Suprapubic skin (tissue), 4 donors: ENCODE results near the gene LASP1NB.

ENCODE experiments used
- POLR2A ChIP-seq, 2 donors: fragments of 450-650 bp; IDR thresholded peaks; one replicate each; pipeline ENCODE4 v1.6.1; 2017; ENCODE audit warnings: antibody characterized with exemption in 2 of 2, mild to moderate bottlenecking in 2 of 2, moderate library complexity in 2 of 2
- POLR2AphosphoS5 ChIP-seq, 3 donors: sonication (generic); formaldehyde crosslinking; IDR thresholded peaks; one replicate each; pipeline ENCODE4 v1.6.1; 2017; ENCODE audit warnings: antibody characterized with exemption in 3 of 3
- TF ChIP-seq, protein P1 (sequence below), 2 donors: fragments of 200-600 bp in 1 of 2; fragments of 450-650 bp in 1 of 2; sonication (generic) in 1 of 2; IDR thresholded peaks; one replicate each; pipeline ENCODE4 v1.5.1; 2016 to 2019; ENCODE audit warnings: antibody characterized with exemption in 2 of 2, mild to moderate bottlenecking in 1 of 2, moderate library complexity in 1 of 2

DNA sequence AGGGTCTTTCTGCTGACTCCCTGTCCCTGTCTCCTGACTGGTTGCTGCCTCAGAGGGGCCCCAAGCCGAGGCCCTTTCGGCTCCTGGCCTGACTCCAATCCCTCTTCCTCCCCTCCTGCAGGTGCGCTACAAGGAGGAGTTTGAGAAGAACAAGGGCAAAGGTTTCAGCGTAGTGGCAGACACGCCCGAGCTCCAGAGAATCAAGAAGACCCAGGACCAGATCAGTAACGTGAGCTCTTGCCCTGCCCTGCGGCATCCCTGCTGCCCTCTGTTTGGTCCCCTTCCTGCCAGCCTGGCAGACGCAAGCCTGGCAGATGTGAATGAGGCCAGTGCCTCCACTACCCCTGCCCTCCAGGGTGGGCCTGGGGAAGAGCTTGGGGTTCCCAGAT is 27.1 kb upstream of the LASP1NB start:
- TF ChIP-seq, protein P1, sequence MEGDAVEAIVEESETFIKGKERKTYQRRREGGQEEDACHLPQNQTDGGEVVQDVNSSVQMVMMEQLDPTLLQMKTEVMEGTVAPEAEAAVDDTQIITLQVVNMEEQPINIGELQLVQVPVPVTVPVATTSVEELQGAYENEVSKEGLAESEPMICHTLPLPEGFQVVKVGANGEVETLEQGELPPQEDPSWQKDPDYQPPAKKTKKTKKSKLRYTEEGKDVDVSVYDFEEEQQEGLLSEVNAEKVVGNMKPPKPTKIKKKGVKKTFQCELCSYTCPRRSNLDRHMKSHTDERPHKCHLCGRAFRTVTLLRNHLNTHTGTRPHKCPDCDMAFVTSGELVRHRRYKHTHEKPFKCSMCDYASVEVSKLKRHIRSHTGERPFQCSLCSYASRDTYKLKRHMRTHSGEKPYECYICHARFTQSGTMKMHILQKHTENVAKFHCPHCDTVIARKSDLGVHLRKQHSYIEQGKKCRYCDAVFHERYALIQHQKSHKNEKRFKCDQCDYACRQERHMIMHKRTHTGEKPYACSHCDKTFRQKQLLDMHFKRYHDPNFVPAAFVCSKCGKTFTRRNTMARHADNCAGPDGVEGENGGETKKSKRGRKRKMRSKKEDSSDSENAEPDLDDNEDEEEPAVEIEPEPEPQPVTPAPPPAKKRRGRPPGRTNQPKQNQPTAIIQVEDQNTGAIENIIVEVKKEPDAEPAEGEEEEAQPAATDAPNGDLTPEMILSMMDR (IDR thresholded peaks at IDR 0.05) = no peak
- no peak for TF ChIP-seq POLR2AphosphoS5 (IDR thresholded peaks at IDR 0.05)
- TF ChIP-seq POLR2A (IDR thresholded peaks at IDR 0.05) = no peak
